ENCODE data around the gene PSME3IP1.

- TF ChIP-seq CTCF (conservative IDR thresholded peaks at IDR 0.05; ENCODE audit: low read depth, low read length) (no peak), POLR2A (IDR thresholded peaks at IDR 0.05; ENCODE audit: low read depth, low read length) (no peak), NFE2L2 (IDR thresholded peaks at IDR 0.05; ENCODE audit: low read depth, low read length) (no peak), SMC3 (IDR thresholded peaks at IDR 0.05; ENCODE audit: low read depth, low read length) (no peak)
Measured at GRCh38 chr16:57196286-57196685, 10.4 kb upstream of the PSME3IP1 start.
